ENCODE data around the gene TSPAN14. TPM values are rescaled to one million over a fixed set of nuclear protein-coding genes. Genes with fewer than 3 reads are reported as not detected.
A peak's percentile ranks its signal among the peaks of the same experiment; 100 is the strongest.

Gene TSPAN14
- total and polyA plus RNA-seq, 2 of the 13 experiments (the other 11 are each of a cell fraction or from before 2014, with no cell fraction given), result 24.1 to 80.6 TPM

GRCh38 chr10:80408242-80409101 is 45.6 kb upstream of the TSPAN14 start, which contains the start of gene PRXL2A (continued):
- TF ChIP-seq ZNF850 (CRISPR knock-in tag; conservative IDR thresholded peaks at IDR 0.05), result 0 out of 2 replicates have a peak, but pooled peaks have one; percentile 77
- no peak for TF ChIP-seq YEATS2 (CRISPR knock-in tag; IDR thresholded peaks at IDR 0.05; ENCODE audit: borderline replicate concordance)
- TF ChIP-seq MYNN (CRISPR knock-in tag; IDR thresholded peaks at IDR 0.05; ENCODE audit: low read depth), result no peak
- peak; percentile 28; the same call in 1 of the 2 replicates for TF ChIP-seq ZNF280D (CRISPR knock-in tag; IDR thresholded peaks at IDR 0.05)
- TF ChIP-seq, protein P1, sequence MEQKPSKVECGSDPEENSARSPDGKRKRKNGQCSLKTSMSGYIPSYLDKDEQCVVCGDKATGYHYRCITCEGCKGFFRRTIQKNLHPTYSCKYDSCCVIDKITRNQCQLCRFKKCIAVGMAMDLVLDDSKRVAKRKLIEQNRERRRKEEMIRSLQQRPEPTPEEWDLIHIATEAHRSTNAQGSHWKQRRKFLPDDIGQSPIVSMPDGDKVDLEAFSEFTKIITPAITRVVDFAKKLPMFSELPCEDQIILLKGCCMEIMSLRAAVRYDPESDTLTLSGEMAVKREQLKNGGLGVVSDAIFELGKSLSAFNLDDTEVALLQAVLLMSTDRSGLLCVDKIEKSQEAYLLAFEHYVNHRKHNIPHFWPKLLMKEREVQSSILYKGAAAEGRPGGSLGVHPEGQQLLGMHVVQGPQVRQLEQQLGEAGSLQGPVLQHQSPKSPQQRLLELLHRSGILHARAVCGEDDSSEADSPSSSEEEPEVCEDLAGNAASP (CRISPR knock-in tag; IDR thresholded peaks at IDR 0.05; ENCODE audit: borderline replicate concordance), result no peak
- TF ChIP-seq ZNF44 (CRISPR knock-in tag; IDR thresholded peaks at IDR 0.05), result no peak
- TF ChIP-seq ZNF704 (CRISPR knock-in tag; IDR thresholded peaks at IDR 0.05; ENCODE audit: borderline replicate concordance), result 0 out of 2 replicates have a peak, but pooled peaks have one; percentile 63
- TF ChIP-seq THAP9 (CRISPR knock-in tag; IDR thresholded peaks at IDR 0.05; ENCODE audit: borderline replicate concordance), result no peak
- TF ChIP-seq ZNF503 (CRISPR knock-in tag; IDR thresholded peaks at IDR 0.05), result peak; percentile 62; the same call in 1 of the 2 replicates
- TF ChIP-seq DR1 (CRISPR knock-in tag; IDR thresholded peaks at IDR 0.05), result peak; percentile 78; the same call in 1 of the 2 replicates
- TF ChIP-seq IRX3 (CRISPR knock-in tag; IDR thresholded peaks at IDR 0.05; ENCODE audit: borderline replicate concordance, low read depth), result no peak
- no peak for TF ChIP-seq RNF2 (conservative IDR thresholded peaks at IDR 0.05; ENCODE audit: low read depth)
- TF ChIP-seq KLF15 (CRISPR knock-in tag; IDR thresholded peaks at IDR 0.05; ENCODE audit: borderline replicate concordance), result no peak
- TF ChIP-seq ZNF724P (CRISPR knock-in tag; IDR thresholded peaks at IDR 0.05; ENCODE audit: borderline replicate concordance), result no peak
- peak; percentile 46; the same call in 1 of the 2 replicates for TF ChIP-seq GLI4 (CRISPR knock-in tag; IDR thresholded peaks at IDR 0.05; ENCODE audit: borderline replicate concordance)
- 0 out of 2 replicates have a peak, but pooled peaks have one; percentile 41 for TF ChIP-seq ZFP82 (CRISPR knock-in tag; IDR thresholded peaks at IDR 0.05; ENCODE audit: borderline replicate concordance)
